T1000 (cell line): Measurements from ENCODE around the gene VWA5B2.

Source experiments
- DNase-seq: peaks from one replicate; lab custom pipeline; 2025; ENCODE audit warnings: mixed read lengths; lab: John Stamatoyannopoulos, UW

Gene VWA5B2

DNA sequence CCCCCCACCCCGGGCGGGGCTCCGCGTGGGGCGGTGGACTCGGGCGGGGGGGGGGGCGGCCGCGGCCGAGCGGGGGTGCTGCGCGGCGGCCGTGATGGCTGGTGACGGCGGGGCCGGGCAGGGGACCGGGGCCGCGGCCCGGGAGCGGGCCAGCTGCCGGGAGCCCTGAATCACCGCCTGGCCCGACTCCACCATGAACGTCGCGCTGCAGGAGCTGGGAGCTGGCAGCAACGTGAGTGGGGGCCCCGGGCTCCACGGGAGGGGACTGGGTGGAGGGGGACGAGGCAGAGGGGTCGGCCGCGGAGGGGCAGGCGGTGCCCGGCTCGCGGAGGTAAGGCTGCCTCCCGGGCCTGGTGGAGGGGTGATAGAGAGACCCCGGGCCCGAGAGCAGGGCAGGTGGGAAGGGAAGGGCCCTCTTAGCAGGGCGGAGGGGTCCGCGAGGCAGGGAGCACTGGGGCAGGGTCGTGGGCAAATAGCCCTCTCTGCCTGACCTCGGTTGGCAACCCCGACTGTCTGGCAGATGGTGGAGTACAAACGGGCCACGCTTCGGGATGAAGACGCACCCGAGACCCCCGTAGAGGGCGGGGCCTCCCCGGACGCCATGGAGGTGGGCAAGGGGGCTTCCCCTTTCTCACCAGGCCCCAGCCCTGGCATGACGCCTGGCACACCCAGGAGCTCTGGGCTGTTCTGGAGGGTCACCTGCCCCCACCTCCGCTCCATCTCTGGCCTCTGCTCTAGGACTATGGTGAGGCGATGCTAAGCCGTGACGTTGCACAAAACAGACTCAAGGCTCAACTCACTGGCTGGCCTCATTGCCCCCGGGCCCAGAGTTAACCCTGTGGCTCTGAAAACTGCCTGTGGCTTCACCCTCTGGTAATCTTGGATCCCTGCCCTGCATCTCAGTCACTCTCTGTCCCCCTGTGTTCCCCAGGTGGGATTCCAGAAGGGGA is 46.9 kb downstream of the VWA5B2 start, which contains the start of gene ECE2:
Gene ECE2 (plus strand): TSS at position 62 of the 950 bp plus-strand sequence. CDS start 132 bp downstream, at position 194.
- no peak for DNase-seq

DNA sequence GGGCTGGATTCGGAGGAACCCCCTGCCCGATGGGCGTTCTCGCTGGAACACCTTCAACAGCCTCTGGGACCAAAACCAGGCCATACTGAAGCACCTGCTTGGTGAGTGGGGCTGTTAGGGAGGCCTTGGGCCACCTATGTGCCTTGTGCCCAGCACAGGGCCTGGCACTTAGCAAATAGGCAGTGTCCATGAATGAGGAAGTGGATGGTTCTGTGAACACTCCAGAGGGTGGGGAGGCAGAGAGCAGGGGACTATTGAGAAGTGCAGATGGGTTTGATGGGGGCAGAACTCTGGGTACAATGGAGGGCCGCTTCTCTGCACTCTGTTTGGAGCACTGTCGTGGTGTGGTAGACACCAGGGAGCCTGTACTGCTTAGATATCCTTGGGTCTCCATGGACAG is 48.0 kb downstream of the VWA5B2 start:
- DNase-seq: no peak

DNA sequence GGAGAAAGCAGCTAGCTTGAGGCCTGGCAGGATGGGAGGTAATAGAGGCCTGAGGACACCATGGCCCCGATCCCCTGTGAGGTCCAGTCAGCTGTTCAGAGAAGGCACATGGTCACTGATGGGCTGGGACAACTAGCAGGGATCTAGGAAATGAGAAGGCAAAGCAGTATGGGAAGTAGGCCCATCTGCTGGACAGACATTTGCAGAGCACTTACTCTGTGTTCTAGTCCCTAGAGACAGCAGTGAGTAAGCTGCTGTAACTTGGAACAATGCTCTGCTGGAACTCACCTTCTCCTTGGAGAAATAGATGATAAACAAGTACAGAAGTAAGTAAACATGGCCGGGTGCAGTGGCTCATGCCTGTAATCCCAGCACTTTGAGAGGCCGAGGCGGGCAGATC is 53.6 kb downstream of the VWA5B2 start:
- no peak for DNase-seq

DNA sequence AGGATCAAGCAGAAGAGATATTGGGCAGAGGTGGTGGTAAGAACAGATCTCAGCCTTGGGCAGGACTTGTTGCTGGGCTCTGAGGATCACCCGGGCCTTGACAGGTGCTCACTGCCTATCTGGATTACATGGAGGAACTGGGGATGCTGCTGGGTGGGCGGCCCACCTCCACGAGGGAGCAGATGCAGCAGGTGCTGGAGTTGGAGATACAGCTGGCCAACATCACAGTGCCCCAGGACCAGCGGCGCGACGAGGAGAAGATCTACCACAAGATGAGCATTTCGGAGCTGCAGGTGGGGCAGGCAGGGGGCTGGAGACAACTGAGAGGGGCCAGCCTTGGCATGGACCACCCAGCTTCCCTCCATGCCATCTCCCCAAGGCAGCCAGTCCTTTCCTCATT is 54.3 kb downstream of the VWA5B2 start:
- no peak for DNase-seq

DNA sequence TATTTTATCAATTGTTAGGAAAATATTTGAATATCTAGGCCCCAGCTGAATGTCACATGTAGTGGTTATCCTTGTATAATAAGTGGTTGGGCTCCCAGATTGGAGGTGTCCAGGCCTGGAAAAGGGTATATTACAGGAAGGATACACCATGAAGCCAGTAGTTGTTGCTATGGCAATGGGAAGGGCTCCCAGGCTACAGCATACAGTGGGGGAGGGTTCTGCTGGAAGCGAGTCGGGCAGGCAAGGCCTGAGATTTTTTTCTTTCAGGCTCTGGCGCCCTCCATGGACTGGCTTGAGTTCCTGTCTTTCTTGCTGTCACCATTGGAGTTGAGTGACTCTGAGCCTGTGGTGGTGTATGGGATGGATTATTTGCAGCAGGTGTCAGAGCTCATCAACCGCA is 55.3 kb downstream of the VWA5B2 start:
- DNase-seq: no peak

DNA sequence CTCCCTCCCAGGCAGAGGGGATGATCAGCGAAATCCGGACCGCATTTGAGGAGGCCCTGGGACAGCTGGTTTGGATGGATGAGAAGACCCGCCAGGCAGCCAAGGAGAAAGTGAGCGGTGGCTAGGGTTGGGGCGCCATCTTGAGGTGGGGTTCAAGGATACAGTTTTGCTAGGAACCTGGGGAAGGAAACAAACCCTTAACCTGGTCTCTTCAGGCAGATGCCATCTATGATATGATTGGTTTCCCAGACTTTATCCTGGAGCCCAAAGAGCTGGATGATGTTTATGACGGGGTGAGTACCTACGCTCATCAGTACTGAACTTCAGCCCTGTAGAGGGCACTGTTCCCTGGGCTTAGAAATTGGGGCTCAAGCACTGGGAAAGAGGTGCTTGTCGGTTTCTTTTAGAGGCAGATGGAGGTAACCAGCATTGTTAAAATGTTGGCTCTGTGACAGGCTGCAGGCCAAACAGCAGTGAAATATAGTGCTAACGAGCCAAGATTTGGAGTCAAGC is 60.1 kb downstream of the VWA5B2 start:
- no peak for DNase-seq

DNA sequence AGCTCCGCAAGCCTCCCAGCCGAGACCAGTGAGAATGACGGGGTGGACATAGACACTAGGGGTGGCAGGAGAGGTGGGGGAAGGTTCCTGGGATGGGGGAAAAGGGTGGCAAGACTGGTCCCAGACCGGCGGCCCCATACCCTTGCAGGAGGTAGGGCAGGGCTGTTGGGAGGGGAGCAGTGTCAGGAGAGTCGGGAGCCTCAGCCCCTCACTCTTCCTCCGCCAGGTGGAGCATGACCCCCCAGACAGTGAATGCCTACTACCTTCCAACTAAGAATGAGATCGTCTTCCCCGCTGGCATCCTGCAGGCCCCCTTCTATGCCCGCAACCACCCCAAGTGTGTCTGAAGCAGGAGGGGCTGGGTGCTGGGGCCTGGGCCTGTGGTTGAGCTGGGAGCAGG is 60.9 kb downstream of the VWA5B2 start:
- DNase-seq: no peak

DNA sequence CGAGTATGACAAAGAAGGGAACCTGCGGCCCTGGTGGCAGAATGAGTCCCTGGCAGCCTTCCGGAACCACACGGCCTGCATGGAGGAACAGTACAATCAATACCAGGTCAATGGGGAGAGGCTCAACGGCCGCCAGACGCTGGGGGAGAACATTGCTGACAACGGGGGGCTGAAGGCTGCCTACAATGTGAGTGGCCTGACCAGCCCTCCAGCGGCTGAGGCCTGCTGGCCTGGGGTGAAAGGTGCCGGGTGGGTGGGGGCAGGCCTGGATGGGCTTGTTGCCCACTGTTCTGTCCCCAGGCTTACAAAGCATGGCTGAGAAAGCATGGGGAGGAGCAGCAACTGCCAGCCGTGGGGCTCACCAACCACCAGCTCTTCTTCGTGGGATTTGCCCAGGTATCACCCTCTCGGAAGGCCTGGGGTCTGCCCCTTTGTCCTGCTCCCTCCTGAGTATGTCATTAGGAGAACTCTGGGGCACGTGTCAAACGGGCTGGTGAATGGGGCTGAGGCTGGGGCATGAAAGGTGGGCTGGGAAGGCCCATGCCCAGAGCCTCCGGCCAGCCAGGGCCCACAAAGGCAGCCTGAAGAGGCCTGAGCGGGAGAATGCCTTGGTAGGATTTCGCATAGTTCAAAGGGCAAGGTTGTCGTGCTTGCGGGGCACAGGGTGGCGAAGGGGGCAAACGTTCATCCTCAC is 61.8 kb downstream of the VWA5B2 start:
- DNase-seq: no peak
